PC-9 (cell line): ENCODE results near the gene TMEM63C. TPM values are rescaled to one million over a fixed set of nuclear protein-coding genes. Genes with fewer than 3 reads are reported as not detected.

ENCODE experiments used
- BruUV-seq: library from RNA; stranded (reverse); fragments of 400-500 nt; replicated peaks from 2 replicates; lab custom pipeline; 2021; lab: Mats Ljungman, UMichigan
- CTCF ChIA-PET: fragments of 300-600 bp; sonication (Branson Sonifier 250); formaldehyde crosslinking; loops from one replicate; lab custom pipeline; 2022; ENCODE audit warnings: antibody characterized with exemption; lab: Charles Lee
- POLR2A ChIA-PET: fragments of 300-600 bp; sonication (Branson Sonifier 250); formaldehyde crosslinking; loops from one replicate; lab custom pipeline; 2022; ENCODE audit warnings: antibody characterized with exemption; ENCODE audit not compliant: unreplicated experiment; lab: Charles Lee
- DNase-seq, 2 experiments: peaks; one replicate each; pipeline versions ENCODE4 v3.0.0 to v3.0.0-alpha.2; 2015 to 2022; ENCODE audit warnings: mixed read lengths in 1 of 2
- H2AFZ ChIP-seq: fragments of 200-600 bp; sonication (generic); 2 replicates; pipeline ENCODE4 v1.8.1; 2017; ENCODE audit warnings: antibody characterized with exemption
- H3F3A ChIP-seq: fragments of 200-600 bp; sonication (generic); 2 replicates; pipeline ENCODE4 v1.8.1; 2017; ENCODE audit warnings: antibody characterized with exemption, mild to moderate bottlenecking, low read depth; ENCODE audit not compliant: insufficient read depth
- H3K27ac ChIP-seq: fragments of 200-600 bp; sonication (generic); 2 replicates; pipeline ENCODE4 v1.6.1; 2016; ENCODE audit warnings: mixed run types
- H3K27me3 ChIP-seq: fragments of 200-600 bp; sonication (generic); 2 replicates; pipeline ENCODE4 v1.6.1; 2016; ENCODE audit warnings: low read depth, mixed run types; ENCODE audit not compliant: insufficient read depth
- H3K36me3 ChIP-seq: fragments of 200-600 bp; sonication (generic); 2 replicates; pipeline ENCODE4 v1.6.1; 2016; ENCODE audit warnings: low read depth, mixed run types
- H3K4me1 ChIP-seq: fragments of 200-600 bp; sonication (generic); replicated peaks from 2 replicates; pipeline ENCODE4 v1.6.1; 2016; ENCODE audit warnings: mixed run types; ENCODE audit not compliant: insufficient read depth
- H3K4me2 ChIP-seq: fragments of 200-600 bp; sonication (generic); 2 replicates; pipeline ENCODE4 v1.6.1; 2017; ENCODE audit warnings: mixed run types
- H3K4me3 ChIP-seq: fragments of 200-600 bp; sonication (generic); 2 replicates; pipeline ENCODE4 v1.6.1; 2016; ENCODE audit warnings: mixed run types
- H3K79me2 ChIP-seq: fragments of 200-600 bp; sonication (generic); 2 replicates; pipeline ENCODE4 v1.6.1; 2017; ENCODE audit warnings: low read depth, mixed run types
- H3K9me2 ChIP-seq: fragments of 200-600 bp; sonication (generic); 2 replicates; pipeline ENCODE4 v1.8.1; 2017; ENCODE audit warnings: mild to moderate bottlenecking; ENCODE audit not compliant: insufficient read depth
- H3K9me3 ChIP-seq: fragments of 200-600 bp; sonication (generic); 2 replicates; pipeline ENCODE4 v1.8.1; 2016; ENCODE audit warnings: low read depth; ENCODE audit not compliant: insufficient read depth
- H4K20me1 ChIP-seq: fragments of 200-600 bp; sonication (generic); 2 replicates; pipeline ENCODE4 v1.8.1; 2017; ENCODE audit not compliant: insufficient read depth
- CTCF ChIP-seq: fragments of 200-600 bp; sonication (generic); conservative IDR thresholded peaks from 2 replicates; pipeline ENCODE4 v1.6.1; 2017; ENCODE audit warnings: mixed run types, antibody characterized with exemption, mild to moderate bottlenecking, moderate library complexity
- EZH2 ChIP-seq: fragments of 200-600 bp; sonication (generic); IDR thresholded peaks from 2 replicates; pipeline ENCODE4 v1.8.0; 2017; ENCODE audit warnings: antibody characterized with exemption, low read depth
- intact Hi-C: fragments of 100-400 bp; cut with micrococcal nuclease; formaldehyde crosslinking; loops from one replicate; pipeline ENCODE4 v1.10.0; 2022; ENCODE audit not compliant: unreplicated experiment
- total RNA-seq: library from RNA; stranded (reverse); gene quantifications from 2 replicates; pipeline ENCODE4 v1.2.3, GENCODE V29; 2021

TMEM63C gene
- total RNA-seq, 1 experiment from 2014 or later: 2.2 TPM

GRCh38 chr14:77208979-77209318 is 27.4 kb downstream of the TMEM63C start:
- CTCF ChIA-PET: no interaction called here
- Histone ChIP-seq H4K20me1 (no peaks in the 10 kb centered on the region), H3K4me1 (no peaks in the 10 kb centered on the region), H2AFZ (no peak overlapping the region), H3K79me2 (no peaks in the 10 kb centered on the region), H3K4me3 (no peak overlapping the region), H3K9me3 (no peaks in the 10 kb centered on the region), H3K9me2 (no peaks in the 10 kb centered on the region), H3K4me2 (no peak overlapping the region), H3K27me3 (peaks cover 54% of the 10 kb centered on the region), H3K27ac (no peak overlapping the region), H3F3A (no peaks in the 10 kb centered on the region), H3K36me3 (no peaks in the 10 kb centered on the region)
- intact Hi-C loops: no loop called here
- DNase-seq: no peak
- TF ChIP-seq EZH2: no peak
- no peak for TF ChIP-seq CTCF
- POLR2A ChIA-PET: interaction anchor here (0.6 kb wide), 1 partner anchor 254 kb away, joined by 3 read pairs; no protein-coding TSS in a partner anchor
- no TSS peak for BruUV-seq

GRCh38 chr14:77212097-77212870 is 30.7 kb downstream of the TMEM63C start:
- H3K79me2 ChIP-seq: no peaks in the 10 kb centered on the region
- H4K20me1 ChIP-seq: no peaks in the 10 kb centered on the region
- no peaks in the 10 kb centered on the region for H3K9me3 ChIP-seq
- H3K4me1 ChIP-seq: no peaks in the 10 kb centered on the region
- H3K4me3 ChIP-seq: no peak overlapping the region
- H3K36me3 ChIP-seq: no peaks in the 10 kb centered on the region
- TF ChIP-seq EZH2 (no peak), CTCF (no peak)
- no peaks in the 10 kb centered on the region for H3K9me2 ChIP-seq
- no peak overlapping the region for H3K27ac ChIP-seq
- BruUV-seq: no TSS peak
- H3K4me2 ChIP-seq: no peak overlapping the region
- peaks cover 63% of the 10 kb centered on the region for H3K27me3 ChIP-seq
- DNase-seq: no peak
- no peak overlapping the region for H2AFZ ChIP-seq
- no peaks in the 10 kb centered on the region for H3F3A ChIP-seq
- ChIA-PET POLR2A (no interaction called here), CTCF (interaction anchor here (0.8 to 1.3 kb wide), 3 partner anchors 61 to 324 kb away, joined by 3 to 5 read pairs (median 4); no protein-coding TSS in a partner anchor)
- intact Hi-C loops: no loop called here

GRCh38 chr14:77212943-77213678 is 31.5 kb downstream of the TMEM63C start:
- H3K27me3 ChIP-seq: peaks cover 71% of the 10 kb centered on the region
- no TSS peak for BruUV-seq
- H3K9me2 ChIP-seq: no peaks in the 10 kb centered on the region
- H3K27ac ChIP-seq: no peak overlapping the region
- no peaks in the 10 kb centered on the region for H3K36me3 ChIP-seq
- H3K9me3 ChIP-seq: no peaks in the 10 kb centered on the region
- H3K4me2 ChIP-seq: no peak overlapping the region
- no peak overlapping the region for H2AFZ ChIP-seq
- H4K20me1 ChIP-seq: no peaks in the 10 kb centered on the region
- TF ChIP-seq EZH2: no peak
- TF ChIP-seq CTCF: peak; percentile 90
- ChIA-PET CTCF (interaction anchor here (0.6 to 1.3 kb wide), 10 partner anchors 60 to 340 kb away, joined by 3 to 12 read pairs (median 4); no protein-coding TSS in a partner anchor), POLR2A (interaction anchor here (0.5 to 0.6 kb wide), 2 partner anchors 48 to 292 kb away, joined by 3 to 5 read pairs; no protein-coding TSS in a partner anchor)
- intact Hi-C loops: loop anchor here (1.0 kb wide), 3 partner anchors 61 to 340 kb away; no protein-coding TSS in a partner anchor
- peak; percentile 55 to 82 for DNase-seq
- no peaks in the 10 kb centered on the region for H3K4me1 ChIP-seq
- H3F3A ChIP-seq: no peaks in the 10 kb centered on the region
- no peak overlapping the region for H3K4me3 ChIP-seq
- no peaks in the 10 kb centered on the region for H3K79me2 ChIP-seq
